K562 (cell line): ENCODE measurements around the gene AMELX. TPM values are rescaled to one million over a fixed set of nuclear protein-coding genes. Genes with fewer than 3 reads are reported as not detected.

Experiments used
- ATAC-seq: fragments of 200-7000 bp; cut with Tn5 transposase; 3 replicates; pipeline ENCODE4 v1.9.1; 2020; ENCODE audit warnings: moderate library complexity
- BruUV-seq: library from RNA; stranded (reverse); fragments of 400-500 nt; replicated peaks from 2 replicates; lab custom pipeline; 2021; lab: Mats Ljungman, UMichigan
- CTCF ChIA-PET: fragments of 300-600 bp; formaldehyde crosslinking; extraction: SDS; loops from one replicate; lab custom pipeline; 2021; ENCODE audit warnings: low intra/inter-chr PET ratio; lab: Yijun Ruan, JAX
- POLR2A ChIA-PET: fragments of 300-600, 350-650 bp; sonication (Branson Sonifier 250); formaldehyde crosslinking; extraction: SDS; loops from one replicate; lab custom pipeline; 2021; ENCODE audit warnings: antibody characterized with exemption, inconsistent platforms; lab: Yijun Ruan, JAX
- DNase-seq, 4 experiments: peaks; one replicate each; pipeline versions ENCODE4 v3.0.0 to v3.0.0-alpha.2; 2011 to 2018; ENCODE audit warnings: low spot score in 3 of 4, mixed read lengths in 3 of 4; ENCODE audit errors: extremely low read depth in 1 of 4
- FAIRE-seq: peaks from 2 replicates; lab custom pipeline; 2011; peaks lifted over from hg19 to GRCh38; lab: Jason Lieb, UNC
- H2AFZ ChIP-seq: 2 replicates; pipeline ENCODE4 v1.6.0; 2011; ENCODE audit warnings: low read depth, low read length, control low read depth, inconsistent platforms
- H3K27ac ChIP-seq: fragments of 200-600 bp; 3 replicates; pipeline ENCODE4 v1.8.0; 2011; ENCODE audit warnings: low read depth, mild to moderate bottlenecking, control low read depth, inconsistent platforms, low read length, moderate library complexity, mixed read lengths; ENCODE audit errors: extremely low read depth
- H3K27me3 ChIP-seq, 2 experiments: fragments of 300-600 bp in 1 of 2; 2 replicates in 1 of 2; 3 replicates in 1 of 2; pipeline versions ENCODE4 v1.6.0 to v1.8.0; 2011; ENCODE audit warnings: inconsistent platforms in 2 of 2, low read length in 2 of 2, mild to moderate bottlenecking in 1 of 2, mixed read lengths in 1 of 2, moderate library complexity in 1 of 2; ENCODE audit not compliant: control insufficient read depth in 2 of 2, insufficient read depth in 2 of 2
- H3K36me3 ChIP-seq: fragments of 300-600 bp; 3 replicates; pipeline ENCODE4 v1.8.0; 2011; ENCODE audit warnings: mild to moderate bottlenecking, low read length, inconsistent platforms; ENCODE audit not compliant: control insufficient read depth, insufficient read depth
- H3K4me1 ChIP-seq, 2 experiments: fragments of 200-600 bp in 1 of 2; replicated peaks in 1 of 2; 2 replicates in 1 of 2; 3 replicates in 1 of 2; pipeline versions ENCODE4 v1.5.1 to v1.8.0; 2011; ENCODE audit warnings: inconsistent platforms in 2 of 2, low read length in 2 of 2, mild to moderate bottlenecking in 1 of 2, mixed read lengths in 1 of 2, moderate library complexity in 1 of 2; ENCODE audit not compliant: control insufficient read depth in 2 of 2, insufficient read depth in 2 of 2
- H3K4me2 ChIP-seq: 2 replicates; pipeline ENCODE4 v1.6.1; 2011; ENCODE audit warnings: low read length, control low read depth, inconsistent platforms, mixed read lengths; ENCODE audit not compliant: insufficient read depth
- H3K4me3 ChIP-seq: fragments of 200-600 bp; sonication (generic), shearing (Covaris generic); 2 replicates; pipeline ENCODE4 v1.5.1; 2016; ENCODE audit warnings: control low read depth, inconsistent platforms
- H3K79me2 ChIP-seq: fragments of 200-600 bp; 3 replicates; pipeline ENCODE4 v1.8.0; 2011; ENCODE audit warnings: low read length, inconsistent platforms; ENCODE audit not compliant: control insufficient read depth, insufficient read depth
- H3K9ac ChIP-seq, 2 experiments: 2 replicates each; pipeline versions ENCODE4 v1.6.0 to v1.6.1; 2011; ENCODE audit warnings: low read depth in 2 of 2, low read length in 2 of 2, control low read depth in 1 of 2, inconsistent platforms in 1 of 2, mild to moderate bottlenecking in 1 of 2, mixed read lengths in 1 of 2; ENCODE audit not compliant: insufficient read depth in 1 of 2
- H3K9me1 ChIP-seq: one replicate; pipeline ENCODE4 v1.6.0; 2011; ENCODE audit warnings: inconsistent platforms, mild to moderate bottlenecking, low read length, moderate library complexity; ENCODE audit not compliant: control insufficient read depth, insufficient read depth
- H3K9me3 ChIP-seq: replicated peaks from 2 replicates; pipeline ENCODE4 v1.5.1; 2011; ENCODE audit warnings: low read depth, low read length, inconsistent platforms; ENCODE audit not compliant: control insufficient read depth, insufficient read depth
- H4K20me1 ChIP-seq: replicated peaks from 2 replicates; pipeline ENCODE4 v1.6.1; 2011; ENCODE audit warnings: low read length, inconsistent platforms, mixed read lengths; ENCODE audit not compliant: control insufficient read depth, insufficient read depth
- CCAR2 ChIP-seq: fragments of 200-400 bp; formaldehyde crosslinking; IDR thresholded peaks from 2 replicates; pipeline ENCODE4 v1.6.1; 2017; ENCODE audit warnings: mild to moderate bottlenecking, low read depth, low read length
- CEBPG ChIP-seq, 3 experiments: fragments of 200-800 bp in 1 of 3; sonication (Bioruptor generic) in 1 of 3; sonication (generic) in 1 of 3; formaldehyde crosslinking in 1 of 3; IDR thresholded peaks in 2 of 3; conservative IDR thresholded peaks in 1 of 3; 2 replicates each; pipeline versions ENCODE4 v1.6.1 to v1.8.0; 2016 to 2022; ENCODE audit warnings: missing compliant biosample characterization in 2 of 3, missing genetic modification characterization in 2 of 3, mild to moderate bottlenecking in 1 of 3, missing genetic modification reagents in 1 of 3
- CHD1 ChIP-seq: fragments of 200-600 bp; sonication (generic); IDR thresholded peaks from one replicate; pipeline ENCODE4 v1.6.1; 2012; ENCODE audit warnings: mild to moderate bottlenecking, moderate library complexity, low read length, inconsistent platforms
- EP300 ChIP-seq: IDR thresholded peaks from 2 replicates; pipeline ENCODE4 v1.6.1; 2012; ENCODE audit warnings: low read length, improper control_type of control experiment
- FOXA3 ChIP-seq, 2 experiments: fragments of 450-650 bp in 1 of 2; sonication (generic) in 1 of 2; formaldehyde crosslinking; IDR thresholded peaks in 1 of 2; conservative IDR thresholded peaks in 1 of 2; 2 replicates each; pipeline versions ENCODE4 v1.4.0 to v1.8.0; 2020 to 2022; ENCODE audit warnings: mild to moderate bottlenecking in 2 of 2, missing genetic modification reagents in 1 of 2
- GTF2E2 ChIP-seq: fragments of 200-800 bp; sonication (Bioruptor generic); IDR thresholded peaks from 2 replicates; pipeline ENCODE4 v1.6.1; 2016; ENCODE audit warnings: missing genetic modification characterization, missing compliant biosample characterization
- HDAC3 ChIP-seq: fragments of 450-650 bp; IDR thresholded peaks from 2 replicates; pipeline ENCODE4 v1.6.1; 2018; ENCODE audit warnings: borderline replicate concordance, mild to moderate bottlenecking, moderate library complexity; ENCODE audit not compliant: partially characterized antibody
- HMGN3 ChIP-seq: IDR thresholded peaks from 2 replicates; pipeline ENCODE4 v1.6.1; 2011; ENCODE audit warnings: borderline replicate concordance, low read depth, mild to moderate bottlenecking, mixed read lengths, low read length; ENCODE audit not compliant: insufficient read length; ENCODE audit errors: extremely low read depth
- HNRNPL ChIP-seq: fragments of 200-400 bp; formaldehyde crosslinking; IDR thresholded peaks from 2 replicates; pipeline ENCODE4 v1.6.1; 2017; ENCODE audit warnings: low read depth, mild to moderate bottlenecking, low read length
- HNRNPUL1 ChIP-seq: fragments of 200-400 bp; formaldehyde crosslinking; IDR thresholded peaks from 2 replicates; pipeline ENCODE4 v1.6.1; 2017; ENCODE audit warnings: low read length
- JUND ChIP-seq, 2 experiments: IDR thresholded peaks; 2 replicates in 1 of 2; 3 replicates in 1 of 2; pipeline ENCODE4 v1.6.1; 2011; ENCODE audit warnings: borderline replicate concordance in 2 of 2, low read depth in 2 of 2, low read length in 2 of 2, improper control_type of control experiment in 1 of 2, missing biosample characterization in 1 of 2, missing genetic modification characterization in 1 of 2, missing genetic modification reagents in 1 of 2
- MEF2D ChIP-seq: conservative IDR thresholded peaks from 2 replicates; pipeline ENCODE4 v1.6.1; 2016; ENCODE audit warnings: low read depth, missing genetic modification characterization, missing compliant biosample characterization
- MYNN ChIP-seq, 2 experiments: sonication (generic); formaldehyde crosslinking in 1 of 2; IDR thresholded peaks; 2 replicates each; pipeline versions ENCODE4 v1.5.0 to v1.6.1; 2016 to 2020; ENCODE audit warnings: antibody characterized with exemption in 1 of 2, missing genetic modification reagents in 1 of 2
- NCOA1 ChIP-seq: fragments of 450-650 bp; IDR thresholded peaks from 2 replicates; pipeline ENCODE4 v1.6.1; 2016; ENCODE audit warnings: low read depth
- PRMT5 ChIP-seq: sonication (generic); formaldehyde crosslinking; IDR thresholded peaks from 2 replicates; pipeline ENCODE4 v1.5.0; 2020; ENCODE audit warnings: missing genetic modification reagents
- RNF2 ChIP-seq: sonication (generic); IDR thresholded peaks from 2 replicates; pipeline ENCODE4 v1.6.1; 2016
- SAFB ChIP-seq: fragments of 200-400 bp; formaldehyde crosslinking; IDR thresholded peaks from 2 replicates; pipeline ENCODE4 v1.6.1; 2017; ENCODE audit warnings: low read depth, low read length, borderline replicate concordance
- SOX6 ChIP-seq: fragments of 450-650 bp; IDR thresholded peaks from 2 replicates; pipeline ENCODE4 v1.6.1; 2014; ENCODE audit warnings: mild to moderate bottlenecking
- ZNF589 ChIP-seq: fragments of 200-800 bp; sonication (Bioruptor generic); IDR thresholded peaks from 2 replicates; pipeline ENCODE4 v1.6.1; 2016; ENCODE audit warnings: low read depth, missing genetic modification characterization, missing compliant biosample characterization
- ZNF644 ChIP-seq: fragments of 200-800 bp; sonication (Bioruptor generic); IDR thresholded peaks from 2 replicates; pipeline ENCODE4 v1.6.1; 2016; ENCODE audit warnings: low read depth, missing genetic modification characterization, missing compliant biosample characterization
- ZNF778 ChIP-seq: fragments of 450-650 bp; formaldehyde crosslinking; IDR thresholded peaks from 2 replicates; pipeline ENCODE4 v1.4.0; 2020; ENCODE audit warnings: mild to moderate bottlenecking, moderate library complexity
- ZSCAN29 ChIP-seq: fragments of 450-650 bp; IDR thresholded peaks from 2 replicates; pipeline ENCODE4 v1.6.1; 2017
- WGBS: fragments of 100-300 bp; shearing (Covaris generic); methylation state at CpG from one replicate; pipeline ENCODE4 v1.1.6; 2016; ENCODE audit warnings: low coverage, mixed read lengths; ENCODE audit not compliant: insufficient coverage; ENCODE audit errors: missing lambda C conversion rate; 5-methylcytosine and 5-hydroxymethylcytosine counted together
- in situ Hi-C: fragments of 300-500 bp; cut with MboI; formaldehyde crosslinking; loops from 4 replicates; pipeline ENCODE4 v1.15.0; 2018; ENCODE audit warnings: inconsistent platforms, mixed read lengths
- intact Hi-C: fragments of 100-400 bp; cut with micrococcal nuclease; formaldehyde crosslinking; loops from 2 replicates; pipeline ENCODE4 v1.14.2; 2022
- polyA plus RNA-seq, 8 experiments: library from polyadenylated mRNA; depleted of rRNA in 4 of 8; stranded (reverse) in 5 of 8; unstranded in 3 of 8; fragments of >200 nt; fragmentation: Nextera tagmentation in 2 of 8; fragmentation: Illumina TruSeq in 1 of 8; extraction: Ambion mirVana in 2 of 8; extraction: Trizol in 1 of 8; gene quantifications; 2 replicates each; pipeline versions ENCODE4 v1.2.1 to v1.2.3, GENCODE V29; 2011 to 2014; ENCODE audit warnings: inconsistent platforms in 1 of 8, missing spikeins in 1 of 8
- total RNA-seq, 7 experiments: library from RNA; depleted of rRNA in 6 of 7; stranded (reverse); fragments of >200 nt in 6 of 7; fragmentation: Illumina TruSeq in 2 of 7; extraction: Trizol in 2 of 7; gene quantifications; 2 replicates each; pipeline versions ENCODE4 v1.2.1 to v1.2.3, GENCODE V29; 2011 to 2021; ENCODE audit warnings: low replicate concordance in 1 of 7

Gene AMELX
- total and polyA plus RNA-seq, 9 of the 15 experiments (the other 6 are each of a cell fraction or from before 2014, with no cell fraction given), result 0.22 TPM; not detected in 8

DNA sequence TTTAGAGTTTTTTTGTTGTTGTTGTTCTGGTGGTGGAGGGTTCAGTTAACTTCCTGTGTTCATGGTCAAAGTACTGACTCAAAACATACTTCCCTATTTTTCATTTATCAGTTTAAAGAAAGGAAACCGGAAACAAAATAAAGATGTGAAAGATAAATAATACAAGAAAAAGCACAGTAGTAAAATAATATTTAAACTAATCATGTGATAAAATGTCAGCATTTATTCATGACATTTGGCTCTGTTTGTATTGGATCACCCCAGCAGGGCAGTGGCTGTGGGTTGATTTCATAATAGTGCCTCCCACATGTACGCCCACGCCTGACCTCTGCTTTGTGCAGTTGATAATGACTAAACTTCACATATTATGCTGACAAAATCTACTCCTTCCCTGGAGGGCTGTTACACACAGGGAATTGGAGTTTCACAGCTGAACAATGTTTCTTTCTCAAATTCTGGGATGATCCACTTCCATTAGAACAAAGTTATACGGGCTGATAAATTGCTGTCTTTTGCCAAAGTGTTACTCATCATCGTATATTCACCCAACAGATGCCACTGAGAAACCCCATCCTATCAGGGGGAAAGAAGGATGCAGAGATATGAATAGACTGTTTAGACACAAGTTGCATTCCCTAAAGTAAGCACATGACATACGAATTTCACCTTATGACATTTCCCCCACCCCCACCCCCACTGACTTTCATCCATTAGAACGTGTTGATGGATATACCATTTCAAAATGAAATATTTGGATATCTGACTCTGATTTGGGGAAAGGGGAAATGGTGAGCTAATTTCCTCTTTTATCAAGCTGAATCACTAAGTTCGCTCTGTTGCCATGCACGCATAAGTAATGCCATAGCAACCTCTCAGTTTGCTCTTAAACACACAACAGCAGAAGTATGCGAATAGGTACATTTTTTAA lies 48.3 kb downstream of the AMELX start:
- Histone ChIP-seq H4K20me1 (no peaks in the 10 kb centered on the region), H3K4me2 (peak overlapping the region; percentile 64), H3K27me3 (no peaks in the 10 kb centered on the region), H3K79me2 (peaks cover 71% of the 10 kb centered on the region), H3K9ac (peak overlapping the region in 1 of 2 experiments; percentile 58; a peak in 2 of 4 replicates), H3K9me1 (no peaks in the 10 kb centered on the region), H3K27ac (peak overlapping the region; percentile 86), H3K36me3 (peaks cover 9% of the 10 kb centered on the region; the same call in 1 of the 3 replicates), H3K4me1 (peaks cover 8 to 27% of the 10 kb centered on the region in 2 experiments; a peak in 3 of 5 replicates), H3K9me3 (no peaks in the 10 kb centered on the region), H3K4me3 (no peak overlapping the region), H2AFZ (peak overlapping the region; percentile 56)
- peak; percentile 89 for ATAC-seq
- no TSS peak for BruUV-seq
- in situ Hi-C loops (no loop called here), intact Hi-C loops (loop anchor here (5.0 kb wide), 1 partner anchor 36 kb away; no protein-coding TSS in a partner anchor)
- peak; percentile 84 for FAIRE-seq
- DNase-seq, result peak; percentile 44 to 86 (median 54)
- POLR2A ChIA-PET, result no interaction called here
- CTCF ChIA-PET, result no interaction called here
- 1% methylated on average over 10 of the region's 10 CpGs for WGBS
- peak; percentile 84 for TF ChIP-seq SOX6
- peak; percentile 42; the same call in 1 of the 2 replicates for TF ChIP-seq JUND (IDR thresholded peaks at IDR 0.05; ENCODE audit: borderline replicate concordance, low read depth, low read length)
- TF ChIP-seq JUND (tag; IDR thresholded peaks at IDR 0.05; ENCODE audit: borderline replicate concordance, low read depth, low read length), result peak; percentile 51; the same call in 2 of the 3 replicates
- TF ChIP-seq NCOA1, result 0 out of 2 replicates have a peak, but pooled peaks have one; percentile 44
- peak; percentile 78 for TF ChIP-seq CEBPG (CRISPR knock-in tag; IDR thresholded peaks at IDR 0.05)
- TF ChIP-seq CEBPG (tag; conservative IDR thresholded peaks at IDR 0.05 in 1 of 2, IDR thresholded peaks at IDR 0.05 in 1 of 2), result peak; percentile 85 to 92
- TF ChIP-seq RNF2, result peak; percentile 92
- TF ChIP-seq HDAC3, result peak; percentile 49
- TF ChIP-seq MEF2D (tag), result peak; percentile 57; the same call in 1 of the 2 replicates
- TF ChIP-seq ZSCAN29, result peak; percentile 23; the same call in 1 of the 2 replicates
- TF ChIP-seq ZNF778 (CRISPR knock-in tag), result no peak
- no peak for TF ChIP-seq CHD1
- peak; percentile 81 for TF ChIP-seq EP300
- TF ChIP-seq SAFB, result no peak
- TF ChIP-seq GTF2E2 (tag), result peak; percentile 82
- TF ChIP-seq PRMT5, result no peak
- peak; percentile 96 for TF ChIP-seq MYNN (IDR thresholded peaks at IDR 0.05)
- TF ChIP-seq MYNN (CRISPR knock-in tag; IDR thresholded peaks at IDR 0.05), result no peak
- no peak for TF ChIP-seq CCAR2
- TF ChIP-seq ZNF644 (tag), result 0 out of 2 replicates have a peak, but pooled peaks have one; percentile 41
- 0 out of 2 replicates have a peak, but pooled peaks have one; percentile 35 for TF ChIP-seq HNRNPL
- TF ChIP-seq HMGN3, result peak; percentile 38
- TF ChIP-seq FOXA3 (CRISPR knock-in tag; conservative IDR thresholded peaks at IDR 0.05 in 1 of 2, IDR thresholded peaks at IDR 0.05 in 1 of 2), result 0 out of 4 replicates have a peak, but pooled peaks of 1 of the 2 experiments have one; percentile 22
- 0 out of 2 replicates have a peak, but pooled peaks have one; percentile 28 for TF ChIP-seq HNRNPUL1
- peak; percentile 83; the same call in 1 of the 2 replicates for TF ChIP-seq ZNF589 (CRISPR knock-in tag)
